Cardiac muscle cell (in vitro differentiated cells and primary cell): ENCODE measurements around the gene MMP11. TPM values are rescaled to one million over a fixed set of nuclear protein-coding genes. Genes with fewer than 3 reads are reported as not detected.
A peak's percentile ranks its signal among the peaks of the same experiment; 100 is the strongest.

Experiments
- DNase-seq, 2 donors: peaks; one replicate each; pipeline versions ENCODE4 v3.0.0 to v3.0.0-alpha.2; 2010 to 2017; ENCODE audit warnings: low read depth in 1 of 2, low spot score in 1 of 2
- H3K27ac ChIP-seq: fragments of 200-600 bp; sonication (generic); 2 replicates; pipeline ENCODE4 v1.5.1; 2016
- H3K27me3 ChIP-seq: fragments of 200-600 bp; sonication (generic); 2 replicates; pipeline ENCODE4 v1.6.0; 2016; ENCODE audit warnings: control low read depth
- H3K36me3 ChIP-seq: fragments of 200-600 bp; sonication (generic); 2 replicates; pipeline ENCODE4 v1.5.1; 2016; ENCODE audit warnings: control low read depth
- H3K4me1 ChIP-seq: fragments of 200-600 bp; sonication (generic); 2 replicates; pipeline ENCODE4 v1.8.1; 2017; ENCODE audit warnings: low read depth, mild to moderate bottlenecking, mixed run types
- H3K4me3 ChIP-seq: fragments of 200-600 bp; sonication (generic); 2 replicates; pipeline ENCODE4 v1.5.1; 2016; ENCODE audit warnings: mild to moderate bottlenecking
- H3K9me3 ChIP-seq: fragments of 200-600 bp; sonication (generic); 2 replicates; pipeline ENCODE4 v1.5.1; 2017; ENCODE audit warnings: low read depth, mild to moderate bottlenecking, control low read depth
- CTCF ChIP-seq: IDR thresholded peaks from 2 replicates; pipeline ENCODE4 v1.5.1; 2012; ENCODE audit warnings: low read depth, mild to moderate bottlenecking, low read length
- polyA plus RNA-seq: library from polyadenylated mRNA; unstranded; fragments of >200 nt; fragmentation: Nextera tagmentation; extraction: Ambion mirVana; gene quantifications from 2 replicates; pipeline ENCODE4 v1.2.1, GENCODE V29; 2016
- total RNA-seq: library from RNA; depleted of rRNA; stranded (reverse); fragments of >200 nt; gene quantifications from 2 replicates; pipeline ENCODE4 v1.2.3, GENCODE V29; 2016

Gene MMP11
- total and polyA plus RNA-seq, 2 experiments from 2014 or later, result 39.0 to 71.2 TPM

GRCh38 chr22:23801886-23802377 lies 29.3 kb downstream of the MMP11 start:
- Histone ChIP-seq H3K4me1 (no peaks in the 10 kb centered on the region), H3K9me3 (no peaks in the 10 kb centered on the region), H3K36me3 (peaks cover 51% of the 10 kb centered on the region), H3K27ac (no peak overlapping the region), H3K27me3 (no peaks in the 10 kb centered on the region), H3K4me3 (no peak overlapping the region)
- no peak for TF ChIP-seq CTCF
- DNase-seq, result no peak

- H3K27me3 ChIP-seq, result no peaks in the 10 kb centered on the region
- no peaks in the 10 kb centered on the region for H3K4me1 ChIP-seq
- no peak for TF ChIP-seq CTCF
- peaks cover 54% of the 10 kb centered on the region for H3K36me3 ChIP-seq
- DNase-seq, result no peak
- no peak overlapping the region for H3K4me3 ChIP-seq
- no peaks in the 10 kb centered on the region for H3K9me3 ChIP-seq
- no peak overlapping the region for H3K27ac ChIP-seq
Observed at GRCh38 chr22:23803001-23803819, 30.6 kb downstream of the MMP11 start.

GRCh38 chr22:23804781-23805291 lies 32.2 kb downstream of the MMP11 start:
- Histone ChIP-seq H3K9me3 (no peaks in the 10 kb centered on the region), H3K4me3 (no peak overlapping the region), H3K27me3 (no peaks in the 10 kb centered on the region), H3K36me3 (peaks cover 54% of the 10 kb centered on the region), H3K27ac (peak overlapping the region; percentile 43), H3K4me1 (no peaks in the 10 kb centered on the region)
- DNase-seq, result peak in 1 of 2 donors; percentile 75
- TF ChIP-seq CTCF, result peak; percentile 22

- TF ChIP-seq CTCF, result no peak
- no peaks in the 10 kb centered on the region for H3K4me1 ChIP-seq
- H3K36me3 ChIP-seq, result peaks cover 47% of the 10 kb centered on the region
- no peak overlapping the region for H3K4me3 ChIP-seq
- H3K9me3 ChIP-seq, result no peaks in the 10 kb centered on the region
- DNase-seq, result no peak
- no peaks in the 10 kb centered on the region for H3K27me3 ChIP-seq
- H3K27ac ChIP-seq, result no peak overlapping the region
Observed at GRCh38 chr22:23806837-23807236, 34.2 kb downstream of the MMP11 start.

GRCh38 chr22:23812378-23812777 lies 39.7 kb downstream of the MMP11 start:
- H3K36me3 ChIP-seq, result peaks cover 37% of the 10 kb centered on the region
- DNase-seq, result no peak
- no peaks in the 10 kb centered on the region for H3K9me3 ChIP-seq
- TF ChIP-seq CTCF, result no peak
- no peaks in the 10 kb centered on the region for H3K4me1 ChIP-seq
- no peak overlapping the region for H3K4me3 ChIP-seq
- no peaks in the 10 kb centered on the region for H3K27me3 ChIP-seq
- H3K27ac ChIP-seq, result no peak overlapping the region
